ENCODE results near the gene TOGARAM2. TPM values are rescaled to one million over a fixed set of nuclear protein-coding genes. Genes with fewer than 3 reads are reported as not detected.
"Not testable (repeated sequence)": the region's sequence is repeated elsewhere in the genome, so short reads cannot be mapped to it uniquely, and the experiment has no call there.

Gene TOGARAM2
- total RNA-seq, 1 donor = 0.43 TPM

DNA sequence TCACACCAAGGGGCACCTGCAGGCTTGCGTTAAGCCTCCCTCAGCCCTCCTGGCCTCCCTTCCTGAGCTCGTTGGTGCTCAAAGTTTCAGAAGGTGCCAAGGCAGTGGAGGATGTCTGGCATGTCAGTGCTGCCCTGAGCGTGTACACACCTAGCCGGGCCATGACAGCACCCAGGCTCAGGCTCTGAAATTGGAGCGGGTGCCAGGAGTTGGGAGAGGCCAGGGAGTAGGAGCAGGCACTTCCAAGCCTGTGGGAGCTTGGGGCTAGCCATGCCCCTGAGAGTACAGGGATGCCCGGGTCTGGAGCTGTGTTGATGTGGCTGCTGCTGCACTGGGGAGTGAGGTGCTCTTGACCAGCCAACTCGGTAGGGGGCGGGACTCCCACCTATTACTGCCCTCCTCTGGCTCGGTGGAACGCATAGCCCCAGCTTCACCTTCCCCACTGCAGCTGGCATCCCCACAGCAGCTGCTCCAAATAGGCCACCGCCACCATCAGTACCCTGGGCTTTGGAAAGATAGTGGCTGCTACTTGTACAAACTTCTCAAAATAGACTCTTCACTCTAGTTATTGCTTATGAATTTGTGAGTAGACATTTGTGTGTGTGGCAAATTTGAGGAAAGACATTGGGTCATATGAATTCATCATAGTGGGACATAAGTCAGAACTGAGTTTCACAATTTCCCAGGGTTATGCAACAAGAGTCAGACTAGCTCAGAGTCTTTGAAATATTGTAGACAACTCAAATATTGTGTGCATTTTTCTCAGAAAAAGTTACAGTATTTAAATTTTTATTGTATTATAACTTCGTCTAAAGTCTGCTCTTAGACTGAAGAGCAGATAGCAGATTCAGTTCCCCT lies 100.0 kb downstream of the TOGARAM2 start:
- H3K4me3 ChIP-seq (ENCODE audit: low read depth, low read length) = no peak overlapping the region
- peak; percentile 36 for DNase-seq (ENCODE audit: low read depth)
- TF ChIP-seq, protein P1, sequence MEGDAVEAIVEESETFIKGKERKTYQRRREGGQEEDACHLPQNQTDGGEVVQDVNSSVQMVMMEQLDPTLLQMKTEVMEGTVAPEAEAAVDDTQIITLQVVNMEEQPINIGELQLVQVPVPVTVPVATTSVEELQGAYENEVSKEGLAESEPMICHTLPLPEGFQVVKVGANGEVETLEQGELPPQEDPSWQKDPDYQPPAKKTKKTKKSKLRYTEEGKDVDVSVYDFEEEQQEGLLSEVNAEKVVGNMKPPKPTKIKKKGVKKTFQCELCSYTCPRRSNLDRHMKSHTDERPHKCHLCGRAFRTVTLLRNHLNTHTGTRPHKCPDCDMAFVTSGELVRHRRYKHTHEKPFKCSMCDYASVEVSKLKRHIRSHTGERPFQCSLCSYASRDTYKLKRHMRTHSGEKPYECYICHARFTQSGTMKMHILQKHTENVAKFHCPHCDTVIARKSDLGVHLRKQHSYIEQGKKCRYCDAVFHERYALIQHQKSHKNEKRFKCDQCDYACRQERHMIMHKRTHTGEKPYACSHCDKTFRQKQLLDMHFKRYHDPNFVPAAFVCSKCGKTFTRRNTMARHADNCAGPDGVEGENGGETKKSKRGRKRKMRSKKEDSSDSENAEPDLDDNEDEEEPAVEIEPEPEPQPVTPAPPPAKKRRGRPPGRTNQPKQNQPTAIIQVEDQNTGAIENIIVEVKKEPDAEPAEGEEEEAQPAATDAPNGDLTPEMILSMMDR (IDR thresholded peaks at IDR 0.05; ENCODE audit: insufficient read depth, low read depth, low read length) = no peak

DNA sequence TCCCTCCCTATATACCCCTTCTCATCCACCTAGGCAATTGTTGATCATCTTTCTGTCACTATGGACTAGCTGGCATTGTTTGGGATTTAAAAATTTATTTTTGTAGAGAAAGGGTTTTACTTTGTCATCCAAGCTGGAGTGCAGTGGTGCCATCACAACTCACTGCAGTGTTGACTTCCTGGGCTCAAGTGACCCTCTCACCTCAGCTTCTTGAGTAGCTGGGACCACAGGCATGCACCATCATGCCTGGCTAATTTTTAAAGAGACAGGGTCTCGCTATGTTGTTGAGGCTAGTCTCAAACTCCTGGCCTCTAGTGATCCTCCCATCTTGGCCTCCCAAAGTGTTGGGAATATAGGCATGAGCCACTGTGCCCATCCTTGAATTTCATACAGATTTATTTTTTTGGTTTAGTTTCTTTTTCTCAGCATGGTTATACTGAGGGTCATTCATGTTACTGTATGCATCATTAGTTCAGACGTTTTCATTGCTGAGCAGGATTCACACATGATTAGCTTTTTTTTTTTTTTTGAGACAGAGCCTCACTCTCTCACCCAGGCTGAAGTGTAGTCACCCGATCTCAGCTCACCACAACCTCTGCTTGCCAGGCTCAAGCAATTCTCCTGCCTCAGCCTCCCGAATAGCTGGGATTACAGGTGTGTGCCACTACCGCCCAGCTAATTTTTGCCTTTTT lies 101.9 kb downstream of the TOGARAM2 start:
- DNase-seq (ENCODE audit: low read depth) = no peak
- no peak overlapping the region for H3K4me3 ChIP-seq (ENCODE audit: low read depth, low read length)
- TF ChIP-seq, protein P1 (IDR thresholded peaks at IDR 0.05; ENCODE audit: insufficient read depth, low read depth, low read length) = no peak

GRCh38 chr2:29084554-29084953 lies 103.5 kb downstream of the TOGARAM2 start:
- H3K4me3 ChIP-seq (ENCODE audit: low read depth, low read length) = no peak overlapping the region
- TF ChIP-seq, protein P1 (IDR thresholded peaks at IDR 0.05; ENCODE audit: insufficient read depth, low read depth, low read length) = no peak
- no peak for DNase-seq (ENCODE audit: low read depth)

- DNase-seq (ENCODE audit: low read depth) = peak; percentile 38
Measured at GRCh38 chr2:29090311-29090710, 109.2 kb downstream of the TOGARAM2 start.

DNA sequence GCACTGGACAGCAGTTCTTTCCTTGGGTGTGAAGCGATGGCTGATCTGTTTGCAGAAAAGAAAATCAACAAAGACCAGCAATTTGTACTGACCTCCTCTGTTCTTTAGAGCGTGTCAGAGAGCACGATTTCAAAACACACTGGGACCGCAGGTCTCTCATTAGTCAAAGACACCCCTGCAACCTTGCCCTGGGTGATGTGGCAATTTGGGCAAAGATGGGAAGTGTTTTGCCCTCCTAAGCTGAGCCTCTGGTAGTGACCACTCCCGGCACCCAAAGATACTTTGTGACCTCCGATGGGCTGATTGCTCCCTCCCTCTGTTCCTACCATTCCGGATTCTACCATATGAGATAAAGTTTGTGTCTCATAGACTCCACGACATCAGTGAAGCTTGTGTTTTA lies 115.9 kb downstream of the TOGARAM2 start:
- DNase-seq (ENCODE audit: low read depth) = no peak
- TF ChIP-seq, protein P1 (IDR thresholded peaks at IDR 0.05; ENCODE audit: insufficient read depth, low read depth, low read length) = no peak
- no peak overlapping the region for H3K4me3 ChIP-seq (ENCODE audit: low read depth, low read length)

More at GRCh38 chr2:29090311-29090710, 109.2 kb downstream of the TOGARAM2 start:
- not testable (repeated sequence) for H3K4me3 ChIP-seq (ENCODE audit: low read depth, low read length)

DNA sequence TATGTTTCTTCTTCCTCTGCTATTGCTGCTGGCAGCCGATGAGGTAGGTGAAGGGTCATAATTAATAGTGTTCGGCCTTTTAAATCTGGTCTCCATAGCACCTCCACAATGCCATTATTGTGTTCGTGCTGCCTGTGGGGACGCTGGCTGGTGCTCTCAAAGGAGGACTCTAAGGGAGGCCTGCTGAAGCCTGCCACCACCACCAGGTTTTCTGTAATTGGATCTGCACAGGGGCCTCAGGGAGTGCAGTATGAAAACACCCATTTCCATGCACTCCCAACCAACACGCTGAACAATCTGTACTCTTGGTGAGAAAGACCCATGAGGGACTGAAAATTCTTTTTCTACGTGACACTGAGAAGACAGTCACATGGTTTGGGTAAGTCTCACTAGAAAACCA lies 116.5 kb downstream of the TOGARAM2 start:
- no peak overlapping the region for H3K4me3 ChIP-seq (ENCODE audit: low read depth, low read length)
- TF ChIP-seq, protein P1 (IDR thresholded peaks at IDR 0.05; ENCODE audit: insufficient read depth, low read depth, low read length) = no peak
- no peak for DNase-seq (ENCODE audit: low read depth)

DNA sequence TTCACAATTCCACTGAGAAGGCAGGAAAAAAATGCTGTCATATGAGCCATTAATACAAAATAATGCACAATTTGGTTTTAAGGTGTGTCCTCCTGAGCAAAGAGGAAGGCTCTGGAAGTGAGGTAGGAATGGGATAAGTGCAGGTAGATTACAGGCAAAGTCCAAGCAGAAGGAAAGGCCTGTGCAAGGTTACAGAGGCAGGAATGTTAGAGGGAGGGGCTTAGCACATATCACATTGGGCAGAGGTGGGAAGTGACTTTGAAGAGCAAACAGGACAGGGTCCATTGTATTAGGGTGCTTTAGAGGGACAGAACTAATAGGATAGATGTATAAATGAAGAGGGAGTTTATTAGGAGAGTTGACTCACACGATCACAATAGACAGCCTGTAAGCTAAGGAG lies 119.5 kb downstream of the TOGARAM2 start:
- TF ChIP-seq, protein P1 (IDR thresholded peaks at IDR 0.05; ENCODE audit: insufficient read depth, low read depth, low read length) = no peak
- H3K4me3 ChIP-seq (ENCODE audit: low read depth, low read length) = no peak overlapping the region
- DNase-seq (ENCODE audit: low read depth) = no peak
